PC-3 (cell line): Measurements from ENCODE around the gene ZNF384.

Source experiments
- CTCF ChIP-seq: fragments of 300-600 bp; sonication (generic); conservative IDR thresholded peaks from 2 replicates; pipeline ENCODE4 v1.5.1; 2017; ENCODE audit warnings: antibody characterized with exemption, low read depth, mild to moderate bottlenecking, low read length
- EZH2 ChIP-seq: fragments of 300-600 bp; sonication (generic); IDR thresholded peaks from one replicate; pipeline ENCODE4 v1.6.1; 2017; ENCODE audit warnings: antibody characterized with exemption, mild to moderate bottlenecking, low read length; ENCODE audit not compliant: unreplicated experiment
- EZH2phosphoT487 ChIP-seq: fragments of 300-600 bp; sonication (generic); IDR thresholded peaks from 2 replicates; pipeline ENCODE4 v1.6.1; 2018; ENCODE audit warnings: mild to moderate bottlenecking, antibody characterized with exemption, low read length, borderline replicate concordance

- TF ChIP-seq CTCF = no peak
- no peak for TF ChIP-seq EZH2
- TF ChIP-seq EZH2phosphoT487 = no peak
Measured at GRCh38 chr12:6653342-6653741, 35.8 kb downstream of the ZNF384 start.
